Neural progenitor cell (in vitro differentiated cells): ENCODE results near the gene GLCE. TPM values are rescaled to one million over a fixed set of nuclear protein-coding genes. Genes with fewer than 3 reads are reported as not detected.
"Not testable (repeated sequence)": the region's sequence is repeated elsewhere in the genome, so short reads cannot be mapped to it uniquely, and the experiment has no call there.

Experiments
- DNase-seq: peaks from one replicate; pipeline ENCODE4 v3.0.0-alpha.2; 2016; ENCODE audit warnings: low spot score
- H2AFZ ChIP-seq: fragments of 200-600 bp; sonication (generic); replicated peaks from 2 replicates; pipeline ENCODE4 v1.6.1; 2016; ENCODE audit warnings: antibody characterized with exemption
- H3F3A ChIP-seq: fragments of 200-600 bp; sonication (generic); 2 replicates; pipeline ENCODE4 v1.6.1; 2016; ENCODE audit warnings: antibody characterized with exemption, low read depth
- H3K27ac ChIP-seq: fragments of 200-600 bp; sonication (generic); 2 replicates; pipeline ENCODE4 v1.5.1; 2016; ENCODE audit warnings: mild to moderate bottlenecking
- H3K27me3 ChIP-seq: fragments of 200-600 bp; sonication (generic); 2 replicates; pipeline ENCODE4 v1.6.1; 2016; ENCODE audit warnings: mild to moderate bottlenecking, moderate library complexity
- H3K36me3 ChIP-seq: fragments of 200-600 bp; sonication (generic); 2 replicates; pipeline ENCODE4 v1.5.1; 2016
- H3K4me1 ChIP-seq: fragments of 200-600 bp; sonication (generic); 2 replicates; pipeline ENCODE4 v1.6.1; 2016; ENCODE audit warnings: mixed run types
- H3K4me2 ChIP-seq: fragments of 200-600 bp; sonication (generic); 2 replicates; pipeline ENCODE4 v1.6.1; 2016
- H3K4me3 ChIP-seq: fragments of 200-600 bp; sonication (generic); 2 replicates; pipeline ENCODE4 v1.5.1; 2016
- H3K79me2 ChIP-seq: fragments of 200-600 bp; sonication (generic); 2 replicates; pipeline ENCODE4 v1.6.1; 2016; ENCODE audit warnings: low read depth
- H3K9ac ChIP-seq: fragments of 200-600 bp; sonication (generic); 2 replicates; pipeline ENCODE4 v1.6.1; 2016
- H3K9me3 ChIP-seq: fragments of 200-600 bp; sonication (generic); 2 replicates; pipeline ENCODE4 v1.5.1; 2016; ENCODE audit warnings: low read depth
- H4K20me1 ChIP-seq: fragments of 200-600 bp; sonication (generic); 2 replicates; pipeline ENCODE4 v1.6.1; 2016; ENCODE audit warnings: low read depth
- H3K27ac Mint-ChIP-seq: 3 replicates; pipeline ENCODE4 v1.8.0; 2021; ENCODE audit warnings: mixed read lengths
- H3K27me3 Mint-ChIP-seq: 2 replicates; pipeline ENCODE4 v1.8.0; 2022; ENCODE audit warnings: low read depth, mild to moderate bottlenecking, inconsistent platforms, moderate library complexity, mixed read lengths; ENCODE audit not compliant: insufficient read depth
- H3K36me3 Mint-ChIP-seq: 3 replicates; pipeline ENCODE4 v1.8.0; 2021; ENCODE audit warnings: mixed read lengths
- H3K4me1 Mint-ChIP-seq: 3 replicates; pipeline ENCODE4 v1.8.0; 2021; ENCODE audit warnings: mixed read lengths
- H3K4me3 Mint-ChIP-seq: 3 replicates; pipeline ENCODE4 v1.8.0; 2021; ENCODE audit warnings: mild to moderate bottlenecking, moderate library complexity, mixed read lengths
- H3K9me3 Mint-ChIP-seq: 3 replicates; pipeline ENCODE4 v1.8.0; 2020; ENCODE audit warnings: mixed read lengths
- CTCF ChIP-seq: fragments of 200-600 bp; sonication (generic); IDR thresholded peaks from 2 replicates; pipeline ENCODE4 v1.5.1; 2017; ENCODE audit warnings: antibody characterized with exemption, mild to moderate bottlenecking
- EZH2 ChIP-seq: fragments of 200-600 bp; sonication (generic); IDR thresholded peaks from 2 replicates; pipeline ENCODE4 v1.6.1; 2017; ENCODE audit warnings: antibody characterized with exemption, mild to moderate bottlenecking, moderate library complexity
- EZH2phosphoT487 ChIP-seq: fragments of 200-600 bp; sonication (generic); IDR thresholded peaks from 2 replicates; pipeline ENCODE4 v1.6.1; 2017; ENCODE audit warnings: antibody characterized with exemption
- total RNA-seq: library from RNA; depleted of rRNA; stranded (reverse); fragments of >200 nt; gene quantifications from 2 replicates; pipeline ENCODE4 v1.2.3, GENCODE V29; 2015; ENCODE audit warnings: low replicate concordance

GLCE gene
- total RNA-seq, 1 donor from 2014 or later: 22.7 TPM

DNA sequence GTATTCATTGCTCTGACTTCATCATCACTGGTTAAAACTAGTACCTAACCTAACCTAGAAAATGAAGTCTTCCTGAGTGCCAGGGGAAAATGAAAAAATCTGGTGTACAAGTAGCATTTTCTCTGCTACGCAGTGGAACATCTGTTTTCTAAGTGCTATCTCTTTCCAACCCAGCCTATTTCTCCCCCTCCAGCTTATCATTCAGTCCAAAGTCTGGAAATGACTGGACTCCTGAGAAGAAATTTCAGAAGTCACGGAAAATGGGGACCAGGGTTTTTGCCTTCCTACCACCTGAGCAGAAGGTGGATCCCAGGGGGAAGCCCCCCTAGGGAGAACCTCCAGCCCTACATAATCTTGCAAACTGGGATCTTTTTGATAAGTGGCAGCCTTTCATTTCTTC is 9.6 kb upstream of the GLCE start:
- Mint-ChIP-seq H3K27me3 (peaks cover 23% of the 10 kb centered on the region), H3K4me3 (no peak overlapping the region), H3K4me1 (peaks cover 3% of the 10 kb centered on the region), H3K9me3 (no peaks in the 10 kb centered on the region), H3K36me3 (no peaks in the 10 kb centered on the region), H3K27ac (no peak overlapping the region)
- H3K36me3 ChIP-seq: no peaks in the 10 kb centered on the region
- no peaks in the 10 kb centered on the region for H4K20me1 ChIP-seq
- no peak overlapping the region for H2AFZ ChIP-seq
- H3K4me1 ChIP-seq: no peaks in the 10 kb centered on the region
- no peaks in the 10 kb centered on the region for H3K79me2 ChIP-seq
- no peak overlapping the region for H3K27ac ChIP-seq
- H3F3A ChIP-seq: no peaks in the 10 kb centered on the region
- peaks cover 9% of the 10 kb centered on the region for H3K27me3 ChIP-seq
- H3K9me3 ChIP-seq: no peaks in the 10 kb centered on the region
- no peak overlapping the region for H3K9ac ChIP-seq
- H3K4me3 ChIP-seq: no peak overlapping the region
- H3K4me2 ChIP-seq: no peak overlapping the region
- DNase-seq: no peak
- TF ChIP-seq CTCF (no peak), EZH2 (no peak), EZH2phosphoT487 (no peak)

DNA sequence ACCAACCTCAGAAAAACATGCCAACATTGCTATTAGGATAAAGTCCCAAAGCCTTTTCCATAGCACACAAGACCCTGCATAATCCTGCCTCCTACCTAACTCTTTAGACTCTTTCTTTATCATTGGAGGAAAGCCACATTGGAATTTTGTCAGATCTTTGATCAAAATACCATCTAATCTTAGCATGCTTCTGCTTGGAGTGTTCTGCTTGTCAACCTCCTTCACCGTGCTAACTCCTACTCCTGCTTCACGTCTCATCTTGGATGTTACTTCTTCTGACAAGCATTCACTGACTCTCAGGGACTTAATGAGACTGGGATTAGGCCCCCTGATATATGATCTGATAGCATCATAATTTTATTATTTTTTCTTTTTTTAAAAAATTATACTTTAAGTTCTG is 7.4 kb upstream of the GLCE start:
- TF ChIP-seq EZH2 (no peak), EZH2phosphoT487 (no peak), CTCF (no peak)
- H3K4me3 Mint-ChIP-seq: no peak overlapping the region

GRCh38 chr15:69153587-69153986 is 6.8 kb upstream of the GLCE start:
- H3K79me2 ChIP-seq, H3K4me3 ChIP-seq, H3K36me3 ChIP-seq, H3K36me3 Mint-ChIP-seq, H4K20me1 ChIP-seq, H3K4me1 Mint-ChIP-seq, H3K4me2 ChIP-seq, H3K4me1 ChIP-seq, H3K27ac Mint-ChIP-seq, H3F3A ChIP-seq, H3K27ac ChIP-seq, H2AFZ ChIP-seq, DNase-seq, H3K4me3 Mint-ChIP-seq, H3K27me3 ChIP-seq, H3K9ac ChIP-seq, H3K9me3 Mint-ChIP-seq, H3K9me3 ChIP-seq: not testable (repeated sequence)
- H3K27me3 Mint-ChIP-seq: peaks cover 22% of the 10 kb centered on the region

More for the DNA sequence above, 7.4 kb upstream of the GLCE start:
- Histone ChIP-seq H3K4me3 (no peak overlapping the region), H2AFZ (no peak overlapping the region), H3K27ac (no peak overlapping the region), H3K79me2 (no peaks in the 10 kb centered on the region), H3F3A (no peaks in the 10 kb centered on the region), H3K9ac (no peak overlapping the region), H3K4me2 (no peak overlapping the region), H3K9me3 (no peaks in the 10 kb centered on the region), H3K4me1 (no peaks in the 10 kb centered on the region), H3K36me3 (no peaks in the 10 kb centered on the region), H4K20me1 (no peaks in the 10 kb centered on the region), H3K27me3 (peaks cover 4% of the 10 kb centered on the region)
- peaks cover 25% of the 10 kb centered on the region for H3K27me3 Mint-ChIP-seq
- no peaks in the 10 kb centered on the region for H3K36me3 Mint-ChIP-seq
- DNase-seq: no peak
- no peaks in the 10 kb centered on the region for H3K4me1 Mint-ChIP-seq
- H3K9me3 Mint-ChIP-seq: no peaks in the 10 kb centered on the region
- no peak overlapping the region for H3K27ac Mint-ChIP-seq

DNA sequence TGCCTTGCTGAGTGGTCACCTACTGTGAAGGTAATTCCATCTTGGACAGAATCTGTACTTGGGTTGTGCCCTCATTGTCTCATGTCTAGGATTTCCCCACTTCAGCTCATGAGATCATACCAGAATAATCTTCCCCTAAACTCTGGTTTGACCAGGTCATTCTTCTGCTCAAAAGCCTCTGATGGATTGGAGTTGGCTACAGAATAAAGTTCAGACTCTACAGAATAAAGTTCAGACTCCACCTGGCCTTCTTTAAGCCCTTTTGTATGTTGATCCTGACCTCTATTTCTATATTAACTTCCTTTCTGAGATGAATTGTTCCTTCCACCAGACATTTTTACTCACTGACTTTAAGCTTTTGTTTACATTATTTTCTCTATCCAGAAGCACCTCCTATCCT is 6.4 kb upstream of the GLCE start:
- no peak for DNase-seq
- Histone ChIP-seq H4K20me1 (no peaks in the 10 kb centered on the region), H3K36me3 (no peaks in the 10 kb centered on the region), H3K9ac (no peak overlapping the region), H3K79me2 (no peaks in the 10 kb centered on the region), H3K4me3 (no peak overlapping the region), H3K4me1 (no peaks in the 10 kb centered on the region), H3K4me2 (no peak overlapping the region), H3K9me3 (no peaks in the 10 kb centered on the region), H3F3A (no peaks in the 10 kb centered on the region), H3K27ac (no peak overlapping the region), H2AFZ (no peak overlapping the region), H3K27me3 (peaks cover under 1% of the 10 kb centered on the region)
- TF ChIP-seq CTCF (no peak), EZH2phosphoT487 (no peak), EZH2 (no peak)
- H3K36me3 Mint-ChIP-seq: no peaks in the 10 kb centered on the region
- H3K9me3 Mint-ChIP-seq: no peaks in the 10 kb centered on the region
- peaks cover 21% of the 10 kb centered on the region for H3K27me3 Mint-ChIP-seq
- no peaks in the 10 kb centered on the region for H3K4me1 Mint-ChIP-seq
- no peak overlapping the region for H3K4me3 Mint-ChIP-seq
- H3K27ac Mint-ChIP-seq: no peak overlapping the region
